Hypothalamus (tissue), 51 donors: ENCODE results near the gene INAFM2.

Experiments used
- DNase-seq, 51 donors: peaks; one replicate each; lab custom pipeline; 2025; lab: John Stamatoyannopoulos, UW

Gene INAFM2

GRCh38 chr15:40303576-40303975 lies 19.9 kb upstream of the INAFM2 start:
- DNase-seq = no peak

DNA sequence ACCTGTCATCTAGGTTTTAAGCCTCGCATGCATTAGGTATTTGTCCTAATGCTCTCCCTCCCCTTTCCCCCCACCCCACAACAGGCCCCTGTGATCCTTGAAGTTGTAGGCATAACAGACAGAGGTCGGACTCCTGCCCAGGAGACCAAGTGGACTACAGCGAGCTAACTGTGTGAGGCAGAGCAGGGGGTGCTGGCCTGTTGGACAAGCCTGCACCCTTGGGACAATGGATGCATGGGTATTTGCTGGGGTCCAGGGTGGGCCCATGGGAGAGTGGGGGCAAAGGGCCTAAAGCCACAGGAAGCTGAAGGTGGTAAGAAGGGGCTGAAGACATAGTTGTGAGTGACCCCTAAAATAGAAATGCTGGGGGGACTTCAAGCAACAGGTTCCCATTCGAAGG lies 18.2 kb upstream of the INAFM2 start:
- no peak for DNase-seq

DNA sequence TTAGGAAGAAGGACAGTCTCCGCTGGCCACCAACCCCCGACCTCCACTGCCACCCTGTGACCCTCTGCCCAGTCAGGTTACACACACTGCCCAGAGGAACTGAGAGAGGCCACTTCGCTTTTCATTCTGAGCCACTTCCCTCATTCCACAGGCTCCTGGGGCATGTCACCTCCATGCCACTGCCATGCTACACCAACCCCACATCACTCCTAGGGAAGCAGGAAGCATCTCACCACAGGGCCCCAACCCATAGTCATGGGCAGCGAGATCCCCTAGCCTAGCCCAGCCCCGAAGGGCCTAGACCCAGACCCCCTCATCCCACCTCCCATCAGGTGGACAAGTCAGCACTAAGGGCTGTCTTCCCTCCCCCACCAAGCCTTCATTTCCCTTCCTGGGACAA lies 17.1 kb upstream of the INAFM2 start:
- DNase-seq = peak in 13 of 51 donors; percentile 11 to 57 (median 25)

DNA sequence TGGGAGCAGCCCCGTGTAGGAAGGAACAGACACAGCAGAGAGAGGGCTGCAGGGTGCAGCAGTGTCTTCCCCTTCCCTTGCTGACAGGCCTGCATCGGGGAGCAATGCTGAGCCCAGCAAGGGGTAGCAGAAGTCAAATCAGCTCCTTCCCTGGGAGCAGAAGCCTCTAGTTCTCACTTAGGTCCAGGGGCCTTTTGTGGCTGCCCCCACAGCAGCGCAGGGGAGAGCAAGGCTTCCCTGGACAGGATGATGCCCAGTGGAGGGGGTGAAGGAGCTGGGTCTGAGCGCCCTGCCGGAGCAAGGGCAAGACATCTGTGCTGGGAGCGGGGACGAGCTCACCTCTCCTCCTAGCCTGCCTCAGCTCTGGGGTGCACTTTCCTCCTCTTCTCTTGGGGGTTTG lies 16.6 kb upstream of the INAFM2 start:
- DNase-seq = no peak

DNA sequence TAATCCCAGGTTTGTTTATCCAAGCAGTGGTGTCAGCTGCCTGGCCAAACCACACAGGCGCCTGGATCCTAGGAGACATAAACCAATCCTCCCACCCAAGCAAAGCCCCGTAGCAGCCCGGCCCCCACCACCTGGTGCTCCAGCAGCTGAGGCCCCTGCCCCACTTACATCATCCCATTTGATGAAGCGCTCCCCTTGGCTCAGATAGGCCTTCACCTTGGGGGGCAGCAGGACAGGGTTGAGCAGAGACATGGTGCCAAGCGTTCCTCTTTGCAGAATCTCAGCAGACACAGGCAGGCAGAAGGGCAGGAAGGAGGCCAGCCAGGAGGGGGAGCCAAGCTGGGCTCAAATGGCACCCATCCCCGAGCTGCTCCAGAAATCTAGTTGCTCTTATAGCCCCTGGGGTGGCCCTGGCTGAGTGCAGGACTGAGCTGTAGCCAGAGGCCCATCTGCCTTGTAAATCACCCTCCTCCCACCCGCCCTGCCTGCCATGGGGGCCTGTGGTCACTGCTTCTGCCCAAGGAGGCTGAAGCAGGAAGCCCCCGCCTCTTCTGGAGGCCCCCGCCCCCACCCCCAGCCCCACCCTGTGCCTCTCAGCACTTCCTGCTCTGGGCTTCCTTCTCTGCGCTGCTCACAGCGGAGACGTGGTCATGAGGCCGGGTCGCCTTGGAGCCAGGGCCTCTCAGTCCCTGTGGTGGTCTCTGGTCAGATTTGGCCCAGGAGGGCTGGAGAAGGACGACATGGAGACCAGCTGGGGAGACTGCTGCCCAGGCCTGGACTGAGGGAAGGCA lies 15.9 kb upstream of the INAFM2 start, which contains the start of gene PLCB2:
Gene PLCB2 (minus strand): TSS at position 515 of the 791 bp plus-strand sequence. CDS start 263 bp downstream, at position 252.
- peak in 17 of 51 donors; percentile 8 to 44 (median 24) for DNase-seq

DNA sequence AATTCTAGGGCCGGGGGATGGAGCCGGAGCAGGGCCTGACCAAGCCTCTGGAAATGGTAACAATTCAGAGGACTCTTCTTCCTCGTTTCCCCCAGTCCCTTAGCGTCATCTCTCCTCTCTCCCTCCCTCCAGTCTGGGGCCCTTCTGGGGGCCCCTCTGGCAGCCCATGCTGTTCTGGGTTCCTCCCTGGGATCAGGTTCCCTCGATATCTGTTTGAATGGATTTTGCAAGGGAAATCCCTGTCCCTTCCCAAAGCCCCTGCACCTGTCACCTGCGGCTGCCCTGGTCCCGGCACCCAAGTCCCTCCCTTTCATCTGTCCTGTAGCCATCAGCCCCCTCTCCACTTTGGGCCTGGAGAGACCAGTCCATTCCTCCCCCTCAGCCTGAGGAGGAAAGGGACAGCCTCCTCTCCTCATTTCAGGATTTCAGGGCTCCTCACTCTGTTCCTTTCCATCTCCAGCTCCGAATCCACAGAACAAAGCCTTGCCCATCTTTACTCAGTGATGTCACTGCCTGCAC lies 14.1 kb upstream of the INAFM2 start:
- no peak for DNase-seq

GRCh38 chr15:40310001-40310959 lies 13.2 kb upstream of the INAFM2 start:
- peak in 24 of 51 donors; percentile 10 to 58 (median 34) for DNase-seq

- no peak for DNase-seq
Observed at GRCh38 chr15:40310993-40311392, 12.5 kb upstream of the INAFM2 start.

DNA sequence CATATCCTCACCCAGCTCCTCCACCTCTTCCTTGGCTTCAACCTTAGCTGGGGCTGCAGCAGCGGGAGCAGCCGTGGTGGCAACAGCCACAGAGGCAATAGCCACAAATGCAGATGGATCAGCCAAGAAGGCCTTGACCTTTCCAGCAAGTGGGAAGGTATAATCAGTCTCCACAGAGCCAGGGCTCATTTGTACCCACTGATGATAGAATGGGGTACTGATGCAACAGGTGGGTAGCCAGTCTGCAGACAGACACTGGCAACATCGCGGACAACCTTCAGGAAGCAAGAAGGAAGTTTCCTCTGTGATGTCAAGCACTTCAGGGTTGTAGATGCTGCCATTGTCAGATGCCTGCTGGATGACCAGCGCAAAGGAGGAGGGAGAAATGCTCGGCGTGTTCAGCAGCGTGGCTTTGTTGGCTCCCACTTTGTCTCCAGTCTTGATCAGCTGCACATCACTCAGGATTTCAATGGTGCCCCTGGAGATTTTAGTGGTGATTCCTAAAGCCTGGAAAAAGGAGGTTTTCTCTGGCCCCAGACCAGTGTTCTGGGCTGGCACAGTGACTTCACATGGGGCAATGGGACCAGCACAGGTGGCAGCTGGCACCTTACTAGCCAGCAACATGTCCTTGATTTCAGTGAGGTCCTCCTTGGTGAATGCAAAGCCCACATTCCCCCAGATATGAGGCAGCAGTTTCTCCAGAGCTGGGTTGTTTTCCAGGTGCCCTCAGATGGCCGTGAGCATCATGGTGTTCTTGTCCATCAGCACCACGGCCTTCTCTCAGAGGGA lies 10.9 kb upstream of the INAFM2 start:
- no peak for DNase-seq

GRCh38 chr15:40313531-40314398 lies 9.7 kb upstream of the INAFM2 start:
- peak in 15 of 51 donors; percentile 14 to 41 (median 24) for DNase-seq

DNA sequence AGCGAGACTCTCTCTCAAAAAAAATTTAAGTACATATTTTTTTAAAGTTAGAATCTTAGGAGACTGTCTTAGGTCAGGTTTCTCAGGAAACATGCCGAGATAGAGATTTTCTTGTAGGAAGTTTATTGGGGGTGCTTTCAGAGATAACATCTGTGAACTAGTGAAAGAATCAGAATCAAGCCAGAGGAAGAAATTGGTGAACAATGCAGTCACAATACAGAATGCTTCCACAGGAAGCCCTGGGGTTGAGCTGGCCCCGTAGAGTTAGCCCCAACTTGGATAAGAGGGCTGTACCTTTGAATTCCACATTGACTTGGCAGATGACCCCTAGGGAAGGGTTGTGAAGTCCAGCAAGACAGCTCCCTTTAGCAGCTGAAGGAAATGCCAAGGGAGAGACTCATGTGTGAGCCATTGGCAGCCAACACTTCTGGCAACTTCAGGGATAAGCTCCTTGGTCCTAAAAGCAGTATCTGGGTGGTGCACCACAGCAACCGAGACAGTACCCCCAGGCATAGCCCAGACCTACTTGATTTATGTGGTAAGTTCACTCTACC lies 8.7 kb upstream of the INAFM2 start:
- no peak for DNase-seq

- no peak for DNase-seq
Observed at GRCh38 chr15:40316931-40317330, 6.6 kb upstream of the INAFM2 start.

DNA sequence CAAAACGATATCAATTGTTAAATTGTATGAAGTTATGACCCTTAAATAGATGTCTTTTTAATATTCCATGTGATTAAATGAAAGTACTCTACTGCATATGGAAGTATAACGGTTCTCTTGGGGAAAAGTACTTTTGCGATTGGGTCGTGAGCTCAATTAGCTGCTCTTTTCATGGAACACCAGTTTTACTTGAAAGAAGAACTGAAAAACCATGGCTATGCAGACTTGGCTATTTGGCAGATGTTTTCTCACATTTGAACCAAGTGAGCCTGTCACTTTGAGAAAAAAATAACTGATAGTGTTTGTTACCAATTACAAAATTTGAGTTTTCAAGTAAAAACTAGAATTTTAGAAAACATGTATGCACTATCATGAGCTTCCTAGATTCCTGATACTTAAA lies 5.9 kb upstream of the INAFM2 start:
- no peak for DNase-seq

GRCh38 chr15:40320409-40320808 lies 3.1 kb upstream of the INAFM2 start:
- no peak for DNase-seq

GRCh38 chr15:40320931-40321371 lies 2.5 kb upstream of the INAFM2 start:
- DNase-seq = peak in 21 of 51 donors; percentile 11 to 80 (median 41)

DNA sequence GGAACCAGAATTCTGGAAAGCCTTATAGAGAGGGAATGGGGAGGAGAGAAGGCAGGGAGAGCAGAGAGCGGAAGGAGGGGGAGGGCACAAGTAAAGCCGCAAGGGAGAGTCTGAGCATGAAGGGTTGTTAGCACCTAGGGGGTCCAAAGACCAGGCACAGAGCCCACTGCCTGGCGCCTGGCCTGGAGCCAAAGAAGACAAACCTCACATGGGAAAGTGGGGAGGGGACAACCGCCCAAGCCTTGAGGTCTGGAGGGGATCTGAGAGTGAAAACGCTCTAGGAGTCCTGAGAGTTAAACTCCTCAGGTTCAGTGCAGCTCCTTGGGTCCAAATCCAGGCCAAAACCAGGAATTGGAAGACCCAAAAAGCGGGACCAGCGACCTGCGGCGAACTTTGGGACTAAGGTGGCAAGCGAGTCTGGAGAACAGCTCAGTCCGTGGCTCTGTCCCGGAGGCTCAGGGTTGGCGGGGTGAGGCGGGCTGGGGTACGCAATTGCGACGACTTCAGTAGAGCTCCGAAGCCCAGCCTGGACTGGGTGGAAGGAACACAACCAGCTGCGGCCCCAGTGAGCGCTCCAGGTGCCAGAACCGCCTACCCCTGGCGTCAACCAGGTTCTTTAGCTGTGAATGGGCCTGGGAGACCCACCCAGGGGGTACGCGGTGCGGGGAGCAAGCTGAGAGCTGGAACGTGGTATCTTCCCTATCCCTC lies 807 bp upstream of the INAFM2 start:
- DNase-seq = no peak

DNA sequence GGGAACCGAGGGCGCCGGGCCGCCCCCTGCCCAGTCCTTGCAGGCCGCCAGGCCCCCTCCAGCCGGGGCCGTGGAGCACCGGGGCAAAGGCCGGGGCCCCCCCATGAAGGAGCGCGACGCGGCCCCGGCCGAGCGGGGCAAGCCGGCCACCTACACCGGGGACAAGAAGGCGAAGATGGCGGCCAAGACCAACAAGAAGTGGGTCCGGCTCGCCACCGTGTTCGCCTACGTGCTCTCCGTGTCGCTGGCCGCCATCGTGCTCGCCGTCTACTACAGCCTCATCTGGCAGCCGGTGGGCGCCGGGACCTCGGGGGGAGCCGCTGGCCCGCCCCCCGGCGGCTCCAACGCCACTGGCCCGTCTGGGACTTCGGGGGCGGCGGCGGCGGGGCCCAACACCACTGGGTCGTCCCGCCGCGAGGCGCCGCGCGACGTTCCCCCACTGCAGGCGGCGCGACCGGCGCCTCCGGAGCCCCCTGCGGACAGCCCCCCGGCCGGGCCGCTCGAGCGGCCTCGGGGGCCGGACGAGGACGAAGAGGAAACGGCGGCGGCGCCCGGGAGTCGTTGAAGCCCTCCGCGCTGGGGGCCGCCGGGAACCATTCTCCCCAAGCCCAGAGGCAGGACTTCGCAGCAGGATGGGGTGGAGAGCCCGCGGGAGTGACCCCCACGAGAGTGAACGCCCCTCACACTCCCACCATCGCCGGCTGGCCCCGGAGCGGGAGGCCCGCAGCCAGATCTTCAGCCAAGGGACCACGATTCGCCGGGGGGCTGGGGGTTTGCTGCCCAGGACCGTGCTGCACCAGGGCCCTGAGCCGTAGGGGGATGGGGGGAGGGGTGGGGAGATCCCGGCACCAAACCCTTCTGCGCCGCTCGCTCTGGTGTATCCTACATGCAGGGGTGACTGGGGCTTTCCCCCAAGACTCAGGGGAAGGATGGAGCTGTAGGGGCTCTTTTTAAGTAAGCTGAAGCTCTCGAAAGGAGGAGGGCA lies 753 bp downstream of the INAFM2 start:
- DNase-seq = peak in 6 of 51 donors; percentile 16 to 44 (median 22)
